Astrocyte (in vitro differentiated cells and primary cell): Measurements from ENCODE around the gene AHSP. TPM values are rescaled to one million over a fixed set of nuclear protein-coding genes. Genes with fewer than 3 reads are reported as not detected.

Experiments
- DNase-seq: peaks from one replicate; pipeline ENCODE4 v3.0.0-alpha.2; 2010; ENCODE audit warnings: low read depth
- FAIRE-seq: peaks from 2 replicates; lab custom pipeline; 2011; peaks lifted over from hg19 to GRCh38; lab: Jason Lieb, UNC
- H2AFZ ChIP-seq: 2 replicates; pipeline ENCODE4 v1.6.0; 2012; ENCODE audit warnings: low read depth, low read length, inconsistent platforms
- H3K27ac ChIP-seq: 2 replicates; pipeline ENCODE4 v1.5.1; 2011; ENCODE audit warnings: low read depth, low read length, inconsistent platforms
- H3K27me3 ChIP-seq: 2 replicates; pipeline ENCODE4 v1.6.0; 2011; ENCODE audit warnings: low read length, inconsistent platforms; ENCODE audit not compliant: insufficient read depth
- H3K36me3 ChIP-seq: 2 replicates; pipeline ENCODE4 v1.5.1; 2011; ENCODE audit warnings: low read length, inconsistent platforms; ENCODE audit not compliant: insufficient read depth
- H3K4me1 ChIP-seq: 2 replicates; pipeline ENCODE4 v1.5.1; 2011; ENCODE audit warnings: low read length, inconsistent platforms; ENCODE audit not compliant: insufficient read depth
- H3K4me2 ChIP-seq: 2 replicates; pipeline ENCODE4 v1.6.0; 2012; ENCODE audit warnings: low read length, inconsistent platforms
- H3K4me3 ChIP-seq: 2 replicates; pipeline ENCODE4 v1.5.1; 2011; ENCODE audit warnings: low read depth, mild to moderate bottlenecking, low read length, inconsistent platforms; ENCODE audit not compliant: insufficient read depth
- H3K79me2 ChIP-seq: 2 replicates; pipeline ENCODE4 v1.6.0; 2012; ENCODE audit warnings: mild to moderate bottlenecking, low read length, inconsistent platforms; ENCODE audit not compliant: insufficient read depth
- H3K9ac ChIP-seq: 2 replicates; pipeline ENCODE4 v1.6.0; 2012; ENCODE audit warnings: mild to moderate bottlenecking, low read length, inconsistent platforms
- H3K9me3 ChIP-seq: 2 replicates; pipeline ENCODE4 v1.5.1; 2012; ENCODE audit warnings: low read depth, mild to moderate bottlenecking, low read length, inconsistent platforms; ENCODE audit not compliant: insufficient read depth
- H4K20me1 ChIP-seq: 2 replicates; pipeline ENCODE4 v1.6.0; 2012; ENCODE audit warnings: low read length, inconsistent platforms; ENCODE audit not compliant: insufficient read depth
- H3K27ac Mint-ChIP-seq: one replicate; pipeline ENCODE4 v1.8.0; 2021; ENCODE audit warnings: mild to moderate bottlenecking, mixed read lengths; ENCODE audit not compliant: unreplicated experiment
- H3K27me3 Mint-ChIP-seq: one replicate; pipeline ENCODE4 v1.8.0; 2021; ENCODE audit warnings: low read depth, mixed read lengths; ENCODE audit not compliant: unreplicated experiment
- H3K36me3 Mint-ChIP-seq: one replicate; pipeline ENCODE4 v1.8.0; 2021; ENCODE audit warnings: low read depth, mixed read lengths; ENCODE audit not compliant: unreplicated experiment
- H3K4me1 Mint-ChIP-seq: one replicate; pipeline ENCODE4 v1.8.0; 2021; ENCODE audit warnings: low read depth, mixed read lengths; ENCODE audit not compliant: unreplicated experiment
- H3K4me3 Mint-ChIP-seq: one replicate; pipeline ENCODE4 v1.8.0; 2021; ENCODE audit warnings: mild to moderate bottlenecking, moderate library complexity, mixed read lengths; ENCODE audit not compliant: unreplicated experiment
- H3K9me3 Mint-ChIP-seq: one replicate; pipeline ENCODE4 v1.8.0; 2021; ENCODE audit warnings: mild to moderate bottlenecking, mixed read lengths; ENCODE audit not compliant: unreplicated experiment
- EZH2 ChIP-seq: IDR thresholded peaks from 2 replicates; pipeline ENCODE4 v1.6.1; 2012; ENCODE audit warnings: mild to moderate bottlenecking, low read length, inconsistent platforms; ENCODE audit not compliant: insufficient read depth
- total RNA-seq: library from RNA; stranded (reverse); gene quantifications from 2 replicates; pipeline ENCODE4 v1.2.1, GENCODE V29; 2021
- TF ChIP-seq, protein P1 (sequence below): IDR thresholded peaks from 2 replicates; pipeline ENCODE4 v1.5.1; 2011; ENCODE audit warnings: low read depth, mild to moderate bottlenecking, inconsistent platforms, low read length, moderate library complexity; ENCODE audit not compliant: insufficient read depth

AHSP gene
- total RNA-seq, 1 donor from 2014 or later = not detected

DNA sequence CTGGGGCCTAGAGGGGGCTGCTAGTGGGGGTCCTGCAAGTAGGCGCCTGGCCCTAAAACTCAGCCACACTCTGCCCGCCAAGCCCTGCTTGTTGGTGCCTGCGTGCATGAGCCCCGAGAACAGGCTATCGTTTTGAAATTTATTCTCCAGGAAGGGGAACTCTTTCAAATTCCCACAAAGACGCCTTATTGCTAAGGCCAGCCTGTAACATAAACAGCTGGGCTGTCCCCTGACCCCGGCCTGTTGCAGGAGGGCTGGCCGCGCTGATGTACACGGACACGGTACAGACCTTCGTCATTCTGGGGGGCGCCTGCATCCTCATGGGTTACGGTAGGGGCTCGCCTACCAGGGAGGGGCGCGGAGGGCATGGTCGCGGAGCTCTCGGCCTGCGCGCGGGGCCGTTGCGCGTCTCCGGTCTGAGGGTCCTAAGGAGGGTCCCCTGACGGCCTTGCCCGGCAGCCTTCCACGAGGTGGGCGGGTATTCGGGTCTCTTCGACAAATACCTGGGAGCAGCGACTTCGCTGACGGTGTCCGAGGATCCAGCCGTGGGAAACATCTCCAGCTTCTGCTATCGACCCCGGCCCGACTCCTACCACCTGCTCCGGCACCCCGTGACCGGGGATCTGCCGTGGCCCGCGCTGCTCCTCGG is 40.5 kb upstream of the AHSP start:
- Mint-ChIP-seq H3K4me3 (peak overlapping the region; percentile 76), H3K9me3 (peaks cover 2% of the 10 kb centered on the region), H3K4me1 (no peaks in the 10 kb centered on the region), H3K27ac (no peak overlapping the region), H3K36me3 (peaks cover 9% of the 10 kb centered on the region), H3K27me3 (peaks cover 37% of the 10 kb centered on the region)
- TF ChIP-seq, protein P1, sequence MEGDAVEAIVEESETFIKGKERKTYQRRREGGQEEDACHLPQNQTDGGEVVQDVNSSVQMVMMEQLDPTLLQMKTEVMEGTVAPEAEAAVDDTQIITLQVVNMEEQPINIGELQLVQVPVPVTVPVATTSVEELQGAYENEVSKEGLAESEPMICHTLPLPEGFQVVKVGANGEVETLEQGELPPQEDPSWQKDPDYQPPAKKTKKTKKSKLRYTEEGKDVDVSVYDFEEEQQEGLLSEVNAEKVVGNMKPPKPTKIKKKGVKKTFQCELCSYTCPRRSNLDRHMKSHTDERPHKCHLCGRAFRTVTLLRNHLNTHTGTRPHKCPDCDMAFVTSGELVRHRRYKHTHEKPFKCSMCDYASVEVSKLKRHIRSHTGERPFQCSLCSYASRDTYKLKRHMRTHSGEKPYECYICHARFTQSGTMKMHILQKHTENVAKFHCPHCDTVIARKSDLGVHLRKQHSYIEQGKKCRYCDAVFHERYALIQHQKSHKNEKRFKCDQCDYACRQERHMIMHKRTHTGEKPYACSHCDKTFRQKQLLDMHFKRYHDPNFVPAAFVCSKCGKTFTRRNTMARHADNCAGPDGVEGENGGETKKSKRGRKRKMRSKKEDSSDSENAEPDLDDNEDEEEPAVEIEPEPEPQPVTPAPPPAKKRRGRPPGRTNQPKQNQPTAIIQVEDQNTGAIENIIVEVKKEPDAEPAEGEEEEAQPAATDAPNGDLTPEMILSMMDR = no peak
- no peak for TF ChIP-seq EZH2
- Histone ChIP-seq H3K9me3 (no peaks in the 10 kb centered on the region), H3K4me3 (peak overlapping the region; percentile 44), H3K36me3 (no peaks in the 10 kb centered on the region), H3K4me1 (peaks cover 21% of the 10 kb centered on the region), H3K79me2 (no peaks in the 10 kb centered on the region), H3K9ac (peak overlapping the region; percentile 31), H2AFZ (peak overlapping the region; percentile 66), H4K20me1 (no peaks in the 10 kb centered on the region), H3K27me3 (peaks cover 18% of the 10 kb centered on the region), H3K4me2 (peak overlapping the region; percentile 89), H3K27ac (no peak overlapping the region)
- DNase-seq = no peak
- no peak for FAIRE-seq

DNA sequence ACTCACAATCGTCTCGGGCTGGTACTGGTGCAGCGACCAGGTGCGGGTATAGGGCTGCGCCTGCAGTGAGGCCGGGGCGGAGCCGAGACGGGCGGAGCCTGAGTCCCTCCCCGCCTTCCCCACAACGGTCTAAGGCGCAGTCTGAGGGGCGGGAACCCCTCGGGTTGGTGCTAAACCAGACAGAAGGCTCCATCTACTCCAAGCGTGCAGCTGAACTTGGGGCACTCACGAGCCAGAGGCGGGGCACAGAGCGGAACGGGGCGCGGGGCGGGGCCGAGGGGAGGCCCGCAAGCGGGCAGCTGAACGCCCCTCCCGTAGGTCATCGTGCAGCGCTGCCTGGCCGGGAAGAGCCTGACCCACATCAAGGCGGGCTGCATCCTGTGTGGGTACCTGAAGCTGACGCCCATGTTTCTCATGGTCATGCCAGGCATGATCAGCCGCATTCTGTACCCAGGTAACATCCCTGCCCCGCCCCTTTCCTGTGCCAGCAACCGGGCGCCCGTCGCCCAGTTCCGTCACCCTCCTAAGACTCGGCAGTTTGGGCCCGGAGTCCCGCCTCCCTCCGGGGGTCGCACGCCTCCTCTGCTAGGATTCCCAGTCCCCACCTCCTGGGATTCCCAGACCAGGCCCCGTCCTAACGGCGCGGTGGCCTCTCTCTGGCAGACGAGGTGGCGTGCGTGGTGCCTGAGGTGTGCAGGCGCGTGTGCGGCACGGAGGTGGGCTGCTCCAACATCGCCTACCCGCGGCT is 39.8 kb upstream of the AHSP start:
- peaks cover 21% of the 10 kb centered on the region for H3K4me1 ChIP-seq
- H3K27ac Mint-ChIP-seq = no peak overlapping the region
- H3K79me2 ChIP-seq = no peaks in the 10 kb centered on the region
- H3K36me3 Mint-ChIP-seq = peaks cover 13% of the 10 kb centered on the region
- peaks cover 2% of the 10 kb centered on the region for H3K9me3 Mint-ChIP-seq
- H3K27ac ChIP-seq = no peak overlapping the region
- peak overlapping the region; percentile 76 for H3K4me3 Mint-ChIP-seq
- H3K9ac ChIP-seq = peak overlapping the region; percentile 31
- H3K27me3 ChIP-seq = peaks cover 18% of the 10 kb centered on the region
- H3K27me3 Mint-ChIP-seq = peaks cover 37% of the 10 kb centered on the region
- TF ChIP-seq EZH2 = peak; percentile 97
- TF ChIP-seq, protein P1 = no peak
- H3K36me3 ChIP-seq = no peaks in the 10 kb centered on the region
- H2AFZ ChIP-seq = peak overlapping the region; percentile 66
- DNase-seq (no peak), FAIRE-seq (no peak)
- no peaks in the 10 kb centered on the region for H3K4me1 Mint-ChIP-seq
- peak overlapping the region; percentile 89 for H3K4me2 ChIP-seq
- no peaks in the 10 kb centered on the region for H4K20me1 ChIP-seq
- no peaks in the 10 kb centered on the region for H3K9me3 ChIP-seq
- H3K4me3 ChIP-seq = peak overlapping the region; percentile 44
